HCT116 (cell line): Measurements from ENCODE around the gene ANXA4. TPM values are rescaled to one million over a fixed set of nuclear protein-coding genes. Genes with fewer than 3 reads are reported as not detected.

Experiments used
- ATAC-seq: fragments of 200-7000 bp; cut with Tn5 transposase; 2 replicates; pipeline ENCODE4 v1.9.1; 2020; ENCODE audit warnings: mild to moderate bottlenecking, moderate library complexity
- BruUV-seq: library from RNA; stranded (reverse); fragments of 400-500 nt; replicated peaks from 2 replicates; lab custom pipeline; 2021; lab: Mats Ljungman, UMichigan
- CTCF ChIA-PET: fragments of 300-600 bp; sonication (Branson Sonifier 250); formaldehyde crosslinking; loops from one replicate; lab custom pipeline; 2021; ENCODE audit warnings: antibody characterized with exemption; lab: Charles Lee
- POLR2A ChIA-PET: fragments of 300-600, 350-600 bp; sonication (Branson Sonifier 250); formaldehyde crosslinking; loops from one replicate; lab custom pipeline; 2021; ENCODE audit warnings: antibody characterized with exemption; lab: Charles Lee
- RAD21 ChIA-PET, 2 experiments: fragments of 300-600 bp; sonication (Branson Sonifier 250); formaldehyde crosslinking; loops; one replicate each; lab custom pipeline; 2023; ENCODE audit warnings: low total read pairs in 2 of 2; ENCODE audit not compliant: uncharacterized antibody in 2 of 2, unreplicated experiment in 2 of 2, low non-redundant PET in 1 of 2; lab: Charles Lee
- DNase-seq: peaks from one replicate; pipeline ENCODE4 v3.0.0-alpha.2; 2010; ENCODE audit warnings: low read depth, low spot score
- H2AFZ ChIP-seq: fragments of 200-600 bp; shearing (Covaris generic), sonication (generic); 2 replicates; pipeline ENCODE4 v1.6.1; 2017; ENCODE audit warnings: low read depth, mixed run types, mixed read lengths, antibody characterized with exemption, low read length; ENCODE audit not compliant: poor library complexity, severe bottlenecking
- H3K27ac ChIP-seq: 2 replicates; pipeline ENCODE4 v1.5.1; 2012; ENCODE audit warnings: low read depth, low read length
- H3K27me3 ChIP-seq: fragments of 200-600 bp; sonication (generic); 2 replicates; pipeline ENCODE4 v1.6.1; 2016; ENCODE audit warnings: mixed run types, low read length, mixed read lengths; ENCODE audit not compliant: insufficient read depth
- H3K36me3 ChIP-seq, 2 experiments: fragments of 200-500 bp in 1 of 2; fragments of 200-600 bp in 1 of 2; sonication (Bioruptor generic) in 1 of 2; sonication (generic) in 1 of 2; 2 replicates each; pipeline versions ENCODE4 v1.5.1 to v1.6.1; 2014 to 2016; ENCODE audit warnings: low read length in 2 of 2, inconsistent platforms in 1 of 2, mixed read lengths in 1 of 2, mixed run types in 1 of 2; ENCODE audit not compliant: insufficient read depth in 2 of 2, control insufficient read depth in 1 of 2
- H3K4me1 ChIP-seq, 2 experiments: fragments of 200-600 bp in 1 of 2; sonication (generic) in 1 of 2; 2 replicates each; pipeline versions ENCODE4 v1.5.1 to v1.6.1; 2012 to 2017; ENCODE audit warnings: low read length in 2 of 2, inconsistent platforms in 1 of 2, mild to moderate bottlenecking in 1 of 2, mixed read lengths in 1 of 2, mixed run types in 1 of 2, moderate library complexity in 1 of 2; ENCODE audit not compliant: insufficient read depth in 2 of 2, control insufficient read depth in 1 of 2
- H3K4me2 ChIP-seq: fragments of 200-600 bp; sonication (generic); 2 replicates; pipeline ENCODE4 v1.6.1; 2017; ENCODE audit warnings: mixed run types, low read length, mixed read lengths
- H3K4me3 ChIP-seq, 2 experiments: fragments of 200-600 bp in 1 of 2; sonication (generic) in 1 of 2; replicated peaks in 1 of 2; 2 replicates each; pipeline ENCODE4 v1.5.1; 2011 to 2016; ENCODE audit warnings: low read length in 2 of 2, control low read depth in 1 of 2, low read depth in 1 of 2, mild to moderate bottlenecking in 1 of 2, mixed read lengths in 1 of 2, mixed run types in 1 of 2
- H3K79me2 ChIP-seq: fragments of 200-600 bp; sonication (generic); 2 replicates; pipeline ENCODE4 v1.6.1; 2017; ENCODE audit warnings: mild to moderate bottlenecking, mixed run types, low read length, moderate library complexity, mixed read lengths; ENCODE audit not compliant: insufficient read depth
- H3K9ac ChIP-seq: fragments of 200-600 bp; sonication (generic); 2 replicates; pipeline ENCODE4 v1.6.1; 2016; ENCODE audit warnings: low read length, mixed read lengths
- H3K9me2 ChIP-seq: fragments of 200-600 bp; sonication (generic), shearing (Covaris generic); 2 replicates; pipeline ENCODE4 v1.6.1; 2017; ENCODE audit warnings: mixed run types, mild to moderate bottlenecking, moderate library complexity; ENCODE audit not compliant: insufficient read depth
- H3K9me3 ChIP-seq, 2 experiments: fragments of 200-500 bp in 1 of 2; fragments of 200-600 bp in 1 of 2; sonication (Bioruptor generic) in 1 of 2; sonication (generic) in 1 of 2; 2 replicates each; pipeline ENCODE4 v1.6.1; 2014 to 2017; ENCODE audit warnings: low read length in 2 of 2, mixed read lengths in 2 of 2, inconsistent platforms in 1 of 2, low read depth in 1 of 2, mild to moderate bottlenecking in 1 of 2, mixed run types in 1 of 2, moderate library complexity in 1 of 2; ENCODE audit not compliant: control insufficient read depth in 1 of 2, insufficient read depth in 1 of 2
- H4K20me1 ChIP-seq: fragments of 200-600 bp; sonication (generic), shearing (Covaris generic); 2 replicates; pipeline ENCODE4 v1.6.1; 2017; ENCODE audit warnings: mixed run types, mild to moderate bottlenecking, moderate library complexity; ENCODE audit not compliant: insufficient read depth
- EZH2 ChIP-seq: fragments of 200-600 bp; sonication (generic); IDR thresholded peaks from 2 replicates; pipeline ENCODE4 v1.6.1; 2017; ENCODE audit warnings: antibody characterized with exemption, mixed run types
- EZH2phosphoT487 ChIP-seq: fragments of 200-600 bp; IDR thresholded peaks from 2 replicates; pipeline ENCODE4 v1.6.1; 2018; ENCODE audit warnings: antibody characterized with exemption, borderline replicate concordance
- JUND ChIP-seq: IDR thresholded peaks from 2 replicates; pipeline ENCODE4 v1.6.1; 2012
- POLR2A ChIP-seq: IDR thresholded peaks from 2 replicates; pipeline ENCODE4 v1.7.0; 2011; ENCODE audit warnings: borderline replicate concordance; ENCODE audit not compliant: insufficient read depth, insufficient read length; ENCODE audit errors: extremely low read depth
- RAD21 ChIP-seq: IDR thresholded peaks from 2 replicates; pipeline ENCODE4 v1.6.1; 2012; ENCODE audit warnings: low read depth, mild to moderate bottlenecking
- REST ChIP-seq: IDR thresholded peaks from 2 replicates; pipeline ENCODE4 v1.6.1; 2012; ENCODE audit warnings: low read depth
- SIN3A ChIP-seq: IDR thresholded peaks from 2 replicates; pipeline ENCODE4 v1.6.1; 2012; ENCODE audit warnings: low read depth
- SRF ChIP-seq: IDR thresholded peaks from 2 replicates; pipeline ENCODE4 v1.6.1; 2012; ENCODE audit warnings: low read depth
- ZFX ChIP-seq: fragments of 450-650 bp; IDR thresholded peaks from 2 replicates; pipeline ENCODE4 v1.6.1; 2017
- intact Hi-C: fragments of 100-400 bp; cut with micrococcal nuclease; formaldehyde crosslinking; loops from 2 replicates; pipeline ENCODE4 v1.10.0; 2022
- total RNA-seq: library from RNA; stranded (reverse); gene quantifications from one replicate; pipeline ENCODE4 v1.2.1, GENCODE V29; 2021; ENCODE audit not compliant: unreplicated experiment

The ANXA4 gene
- total RNA-seq, 1 experiment from 2014 or later: 64.6 TPM

- no peak overlapping the region for H3K27ac ChIP-seq
- H3K9me3 ChIP-seq: no peaks in the 10 kb centered on the region
- H4K20me1 ChIP-seq: no peaks in the 10 kb centered on the region
- H3K4me3 ChIP-seq: no peak overlapping the region
- H3K4me1 ChIP-seq: no peaks in the 10 kb centered on the region
- CTCF ChIA-PET: interaction anchor here (1.2 to 1.8 kb wide), 2 partner anchors 26 to 65 kb away, joined by 3 to 4 read pairs; no protein-coding TSS in a partner anchor
- POLR2A ChIA-PET: no interaction called here
- H3K36me3 ChIP-seq: no peaks in the 10 kb centered on the region
- no TSS peak for BruUV-seq
- ATAC-seq: no peak
- TF ChIP-seq ZFX (no peak), JUND (no peak), SIN3A (no peak), RAD21 (no peak)
- H3K9me2 ChIP-seq: no peaks in the 10 kb centered on the region
- intact Hi-C loops: no loop called here
- H3K9ac ChIP-seq: no peak overlapping the region
- H3K27me3 ChIP-seq: no peaks in the 10 kb centered on the region
- RAD21 ChIA-PET: no interaction called here
- H2AFZ ChIP-seq: no peak overlapping the region
- no peaks in the 10 kb centered on the region for H3K79me2 ChIP-seq
- no peak for DNase-seq
- no peak overlapping the region for H3K4me2 ChIP-seq
Observed at GRCh38 chr2:69789772-69790600, 48.1 kb downstream of the ANXA4 start.

- intact Hi-C loops: no loop called here
- no peaks in the 10 kb centered on the region for H4K20me1 ChIP-seq
- no peak overlapping the region for H2AFZ ChIP-seq
- H3K4me3 ChIP-seq: no peak overlapping the region
- H3K27ac ChIP-seq: no peak overlapping the region
- DNase-seq: no peak
- H3K4me2 ChIP-seq: no peak overlapping the region
- H3K9me3 ChIP-seq: no peaks in the 10 kb centered on the region
- TF ChIP-seq POLR2A: no peak
- no peak for TF ChIP-seq SRF
- no peak for TF ChIP-seq EZH2
- no peak for TF ChIP-seq EZH2phosphoT487
- TF ChIP-seq REST: no peak
- no TSS peak for BruUV-seq
- ChIA-PET CTCF (interaction anchor here (1.8 kb wide), 1 partner anchor 66 kb away, joined by 4 read pairs; no protein-coding TSS in a partner anchor), POLR2A (no interaction called here), RAD21 (no interaction called here)
- H3K9me2 ChIP-seq: no peaks in the 10 kb centered on the region
- no peak for ATAC-seq
- H3K79me2 ChIP-seq: no peaks in the 10 kb centered on the region
- no peak overlapping the region for H3K9ac ChIP-seq
- H3K27me3 ChIP-seq: no peaks in the 10 kb centered on the region
- no peaks in the 10 kb centered on the region for H3K36me3 ChIP-seq
- no peaks in the 10 kb centered on the region for H3K4me1 ChIP-seq
Observed at GRCh38 chr2:69790601-69790959, 48.6 kb downstream of the ANXA4 start.
